Spleen (tissue), 7 donors: Measurements from ENCODE around the gene COX4I2.

ENCODE experiments used
- POLR2AphosphoS5 ChIP-seq, 3 donors: sonication (generic); formaldehyde crosslinking; IDR thresholded peaks; one replicate each; pipeline ENCODE4 v1.5.1; 2017; ENCODE audit warnings: antibody characterized with exemption in 3 of 3
- TF ChIP-seq, protein P1 (sequence below), 11 experiments: fragments of 200-600 bp in 7 of 11; fragments of 450-650 bp in 4 of 11; sonication (generic) in 4 of 11; IDR thresholded peaks in 8 of 11; conservative IDR thresholded peaks in 3 of 11; 1 replicate in 7 of 11; 2 replicates in 4 of 11; pipeline versions ENCODE4 v1.4.0 to v1.8.0; 2016 to 2021; ENCODE audit warnings: antibody characterized with exemption in 11 of 11, inconsistent platforms in 4 of 11, mild to moderate bottlenecking in 1 of 11
- donor health status: DM: no; HTN: no; CAD: no; lungs with moderate emphysema.
- donor health status: DM: no; HTN: no; CAD: no.
- donor health status: DM: no; HTN: no; CAD: no.

DNA sequence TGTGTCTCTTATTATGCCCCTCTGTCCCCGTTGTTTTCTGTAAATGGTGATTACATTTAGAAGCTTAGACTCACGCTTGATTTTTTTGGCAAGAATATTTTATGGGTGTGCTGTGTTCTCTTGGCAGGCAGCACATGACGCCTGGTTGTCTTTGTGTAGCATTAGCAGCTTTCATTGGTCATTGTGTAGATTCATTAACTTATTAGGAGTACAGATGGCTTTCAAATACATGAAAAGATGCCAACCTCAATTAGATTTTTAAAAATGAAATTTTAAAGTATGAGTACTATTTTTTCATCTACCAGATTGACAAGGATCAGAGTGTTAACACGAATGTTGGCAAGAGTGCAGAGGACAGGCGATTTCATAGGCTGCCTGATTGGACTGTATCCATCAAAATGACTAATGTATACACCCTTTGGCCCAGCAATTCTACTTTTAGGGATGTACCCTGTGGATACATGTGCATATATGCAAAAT is 15.2 kb downstream of the COX4I2 start:
- TF ChIP-seq, protein P1, sequence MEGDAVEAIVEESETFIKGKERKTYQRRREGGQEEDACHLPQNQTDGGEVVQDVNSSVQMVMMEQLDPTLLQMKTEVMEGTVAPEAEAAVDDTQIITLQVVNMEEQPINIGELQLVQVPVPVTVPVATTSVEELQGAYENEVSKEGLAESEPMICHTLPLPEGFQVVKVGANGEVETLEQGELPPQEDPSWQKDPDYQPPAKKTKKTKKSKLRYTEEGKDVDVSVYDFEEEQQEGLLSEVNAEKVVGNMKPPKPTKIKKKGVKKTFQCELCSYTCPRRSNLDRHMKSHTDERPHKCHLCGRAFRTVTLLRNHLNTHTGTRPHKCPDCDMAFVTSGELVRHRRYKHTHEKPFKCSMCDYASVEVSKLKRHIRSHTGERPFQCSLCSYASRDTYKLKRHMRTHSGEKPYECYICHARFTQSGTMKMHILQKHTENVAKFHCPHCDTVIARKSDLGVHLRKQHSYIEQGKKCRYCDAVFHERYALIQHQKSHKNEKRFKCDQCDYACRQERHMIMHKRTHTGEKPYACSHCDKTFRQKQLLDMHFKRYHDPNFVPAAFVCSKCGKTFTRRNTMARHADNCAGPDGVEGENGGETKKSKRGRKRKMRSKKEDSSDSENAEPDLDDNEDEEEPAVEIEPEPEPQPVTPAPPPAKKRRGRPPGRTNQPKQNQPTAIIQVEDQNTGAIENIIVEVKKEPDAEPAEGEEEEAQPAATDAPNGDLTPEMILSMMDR (IDR thresholded peaks at IDR 0.05 in 8 of 11, conservative IDR thresholded peaks at IDR 0.05 in 3 of 11) = no peak
- TF ChIP-seq POLR2AphosphoS5 (IDR thresholded peaks at IDR 0.05) = no peak
